Gastroesophageal sphincter (tissue), 4 donors: ENCODE data around the gene ALPL. TPM values are rescaled to one million over a fixed set of nuclear protein-coding genes. Genes with fewer than 3 reads are reported as not detected.

Source experiments
- ATAC-seq: fragments of 150-250 bp; one replicate; pipeline ENCODE4 v1.9.1; 2016; ENCODE audit warnings: mild to moderate bottlenecking, moderate library complexity
- H3K27ac ChIP-seq, 4 donors: fragments of 200-600 bp; sonication (generic) in 3 of 4; 1 replicate in 3 of 4; 2 replicates in 1 of 4; pipeline ENCODE4 v1.5.1; 2016 to 2019
- H3K27me3 ChIP-seq: fragments of 200-600 bp; sonication (generic); one replicate; pipeline ENCODE4 v1.5.1; 2019
- H3K36me3 ChIP-seq, 2 donors: fragments of 200-600 bp; sonication (generic); one replicate each; pipeline ENCODE4 v1.5.1; 2019; ENCODE audit warnings: control low read depth in 1 of 2
- H3K4me1 ChIP-seq, 3 donors: fragments of 200-600 bp; sonication (generic); 1 replicate in 2 of 3; 2 replicates in 1 of 3; pipeline ENCODE4 v1.5.1; 2016 to 2019; ENCODE audit warnings: control low read depth in 2 of 3
- H3K4me3 ChIP-seq, 2 donors: fragments of 200-600 bp; sonication (generic); one replicate each; pipeline ENCODE4 v1.5.1; 2019; ENCODE audit warnings: mild to moderate bottlenecking in 1 of 2, moderate library complexity in 1 of 2
- H3K9me3 ChIP-seq, 3 donors: fragments of 200-600 bp; sonication (generic); one replicate each; pipeline ENCODE4 v1.5.1; 2017 to 2019; ENCODE audit warnings: control low read depth in 2 of 3
- CTCF ChIP-seq, 4 experiments: fragments of 200-600 bp in 2 of 4; fragments of 450-650 bp in 2 of 4; sonication (generic) in 1 of 4; IDR thresholded peaks; one replicate each; pipeline ENCODE4 v1.5.1; 2017 to 2019; ENCODE audit warnings: antibody characterized with exemption in 4 of 4, mild to moderate bottlenecking in 2 of 4, moderate library complexity in 2 of 4
- EP300 ChIP-seq: sonication (generic); formaldehyde crosslinking; IDR thresholded peaks from one replicate; pipeline ENCODE4 v1.6.1; 2017; ENCODE audit warnings: antibody characterized with exemption, mild to moderate bottlenecking
- POLR2A ChIP-seq, 2 donors: fragments of 450-650 bp; IDR thresholded peaks; one replicate each; pipeline ENCODE4 v1.6.1; 2017; ENCODE audit warnings: antibody characterized with exemption in 2 of 2, mild to moderate bottlenecking in 2 of 2, moderate library complexity in 1 of 2
- POLR2AphosphoS5 ChIP-seq: sonication (generic); formaldehyde crosslinking; IDR thresholded peaks from one replicate; pipeline ENCODE4 v1.6.1; 2017; ENCODE audit warnings: antibody characterized with exemption
- WGBS, 2 donors: methylation state at CpG; one replicate each; pipeline ENCODE4 v1.1.5; 2018; ENCODE audit warnings: low coverage in 1 of 2; 5-methylcytosine and 5-hydroxymethylcytosine counted together
- total RNA-seq, 4 donors: library from RNA; depleted of rRNA; stranded (reverse); fragments of >200 nt; gene quantifications; one replicate each; pipeline ENCODE4 v1.1.0, GENCODE V29; 2016

The ALPL gene
- total RNA-seq, 4 donors from 2014 or later, result 0.62 to 6.1 (median 3.9) TPM

DNA sequence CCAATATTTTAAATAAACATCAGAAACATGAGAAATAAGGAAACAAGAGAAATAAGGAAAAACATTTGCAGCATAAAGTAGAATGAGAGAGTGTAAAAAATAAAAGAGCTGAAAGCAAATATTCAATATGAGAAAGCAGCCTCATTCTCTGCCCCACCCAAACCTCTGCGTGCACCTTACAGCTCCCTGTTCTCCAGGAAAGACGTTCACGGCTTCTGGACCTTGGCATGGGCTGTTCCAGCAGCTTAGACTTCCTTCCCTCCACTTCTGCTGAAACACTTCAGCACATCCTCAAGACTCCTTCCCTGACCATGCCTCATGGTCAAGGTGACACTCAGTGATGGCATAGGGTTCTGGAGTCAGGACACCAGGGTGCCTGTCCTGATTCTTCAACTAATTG, 23.3 kb downstream of the ALPL start:
- Histone ChIP-seq H3K9me3 (no peaks in the 10 kb centered on the region), H3K27ac (no peak overlapping the region), H3K4me1 (peaks cover 0 to 5% (median 0%) of the 10 kb centered on the region in 3 donors), H3K36me3 (no peaks in the 10 kb centered on the region), H3K27me3 (peaks cover 26% of the 10 kb centered on the region), H3K4me3 (no peak overlapping the region)
- 79 to 100% methylated on average over 1 to 3 of the region's 3 CpGs for WGBS, 2 donors
- no peak for ATAC-seq
- no peak for TF ChIP-seq POLR2AphosphoS5

GRCh38 chr1:21532992-21533534, 23.8 kb downstream of the ALPL start:
- Histone ChIP-seq H3K4me3 (no peak overlapping the region), H3K27ac (no peak overlapping the region), H3K36me3 (no peaks in the 10 kb centered on the region), H3K27me3 (peaks cover 32% of the 10 kb centered on the region), H3K9me3 (no peaks in the 10 kb centered on the region), H3K4me1 (peaks cover 0 to 5% (median 0%) of the 10 kb centered on the region in 3 donors)
- TF ChIP-seq CTCF (IDR thresholded peaks at IDR 0.05) (no peak), POLR2A (IDR thresholded peaks at IDR 0.05) (no peak), POLR2AphosphoS5 (no peak), EP300 (no peak)
- 60 to 82% methylated on average over 1 to 2 of the region's 4 CpGs for WGBS, 2 donors
- no peak for ATAC-seq

DNA sequence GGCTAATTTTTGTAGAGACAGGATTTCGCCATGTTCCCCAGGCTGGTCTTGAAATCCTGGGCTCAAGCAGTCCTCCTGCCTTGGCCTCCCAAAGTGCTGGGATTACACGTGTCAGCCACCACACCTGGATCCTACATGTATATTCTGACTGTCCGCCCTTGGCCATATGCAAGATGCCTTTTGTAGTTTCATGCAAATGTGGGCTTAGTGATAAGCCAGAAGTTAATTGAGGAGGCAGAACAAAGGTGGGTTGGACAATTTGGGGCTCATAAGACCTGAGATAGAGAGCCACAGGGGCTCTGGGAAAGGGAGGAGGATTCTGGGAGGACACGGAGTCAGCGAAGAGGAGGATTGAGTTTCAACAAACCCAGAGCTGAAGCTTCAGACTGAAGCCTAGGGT, 24.9 kb downstream of the ALPL start:
- Histone ChIP-seq H3K4me1 (peaks cover 0 to 5% (median 0%) of the 10 kb centered on the region in 3 donors), H3K36me3 (no peaks in the 10 kb centered on the region), H3K9me3 (no peaks in the 10 kb centered on the region), H3K27ac (no peak overlapping the region), H3K27me3 (peaks cover 42% of the 10 kb centered on the region), H3K4me3 (no peak overlapping the region)
- no peak for ATAC-seq
- WGBS, 2 donors, result 74 to 83% methylated on average over 3 of the region's 5 CpGs
- TF ChIP-seq POLR2AphosphoS5 (no peak), POLR2A (IDR thresholded peaks at IDR 0.05) (no peak), EP300 (no peak), CTCF (IDR thresholded peaks at IDR 0.05) (no peak)

GRCh38 chr1:21534674-21535378, 25.6 kb downstream of the ALPL start:
- H3K4me1 ChIP-seq, result peaks cover 0 to 5% (median 0%) of the 10 kb centered on the region in 3 donors
- no peaks in the 10 kb centered on the region for H3K9me3 ChIP-seq
- 49 to 82% methylated on average over 4 to 7 of the region's 11 CpGs for WGBS, 2 donors
- ATAC-seq, result no peak
- H3K4me3 ChIP-seq, result no peak overlapping the region
- peaks cover 43% of the 10 kb centered on the region for H3K27me3 ChIP-seq
- H3K36me3 ChIP-seq, result no peaks in the 10 kb centered on the region
- TF ChIP-seq CTCF (IDR thresholded peaks at IDR 0.05), result peak in 1 of 4 experiments; percentile 30
- no peak for TF ChIP-seq EP300
- TF ChIP-seq POLR2A (IDR thresholded peaks at IDR 0.05), result no peak
- no peak overlapping the region for H3K27ac ChIP-seq

- WGBS, 2 donors, result 28 to 68% methylated on average over 2 of the region's 2 CpGs
- Histone ChIP-seq H3K4me3 (no peak overlapping the region), H3K27ac (no peak overlapping the region), H3K27me3 (peaks cover 41% of the 10 kb centered on the region), H3K9me3 (no peaks in the 10 kb centered on the region), H3K36me3 (no peaks in the 10 kb centered on the region), H3K4me1 (peaks cover 0 to 5% (median 0%) of the 10 kb centered on the region in 3 donors)
- peak; percentile 52 for ATAC-seq
- TF ChIP-seq POLR2AphosphoS5, result no peak
- no peak for TF ChIP-seq POLR2A (IDR thresholded peaks at IDR 0.05)
- TF ChIP-seq EP300, result no peak
- no peak for TF ChIP-seq CTCF (IDR thresholded peaks at IDR 0.05)
These were observed 27.0 kb downstream of the ALPL start for GRCh38 chr1:21536218-21536617.
